PC-9 (cell line): ENCODE data around the gene TVP23A.

Experiments used
- CTCF ChIP-seq: fragments of 200-600 bp; sonication (generic); conservative IDR thresholded peaks from 2 replicates; pipeline ENCODE4 v1.6.1; 2017; ENCODE audit warnings: mixed run types, antibody characterized with exemption, mild to moderate bottlenecking, moderate library complexity
- EZH2 ChIP-seq: fragments of 200-600 bp; sonication (generic); IDR thresholded peaks from 2 replicates; pipeline ENCODE4 v1.8.0; 2017; ENCODE audit warnings: antibody characterized with exemption, low read depth

GRCh38 chr16:10744370-10745030, 74.1 kb downstream of the TVP23A start:
- TF ChIP-seq CTCF (no peak), EZH2 (no peak)
